DMS 273 (cell line): ENCODE results near the gene RAB11FIP4.

Experiments used
- DNase-seq: peaks from one replicate; lab custom pipeline; 2025; ENCODE audit not compliant: unreplicated experiment; lab: John Stamatoyannopoulos, UW

The RAB11FIP4 gene

GRCh38 chr17:31522284-31522931 is 130.9 kb downstream of the RAB11FIP4 start:
- no peak for DNase-seq

- no peak for DNase-seq
These were observed 131.6 kb downstream of the RAB11FIP4 start for GRCh38 chr17:31522987-31523495.

GRCh38 chr17:31523862-31524730 is 132.6 kb downstream of the RAB11FIP4 start:
- DNase-seq: no peak

GRCh38 chr17:31524926-31525800 is 133.7 kb downstream of the RAB11FIP4 start:
- peak; percentile 91 for DNase-seq

- peak; percentile 51 for DNase-seq
These were observed 134.5 kb downstream of the RAB11FIP4 start for GRCh38 chr17:31525801-31526549.

- no peak for DNase-seq
These were observed 136.1 kb downstream of the RAB11FIP4 start for GRCh38 chr17:31527606-31528005.

GRCh38 chr17:31528291-31528874 is 136.9 kb downstream of the RAB11FIP4 start:
- DNase-seq: no peak

GRCh38 chr17:31529841-31530251 is 138.4 kb downstream of the RAB11FIP4 start:
- DNase-seq: no peak

GRCh38 chr17:31530391-31530985 is 139.0 kb downstream of the RAB11FIP4 start:
- no peak for DNase-seq

GRCh38 chr17:31531336-31531980 is 140.0 kb downstream of the RAB11FIP4 start:
- DNase-seq: no peak

GRCh38 chr17:31532081-31532480 is 140.6 kb downstream of the RAB11FIP4 start:
- DNase-seq: peak; percentile 40

GRCh38 chr17:31532526-31532925 is 141.1 kb downstream of the RAB11FIP4 start:
- no peak for DNase-seq

GRCh38 chr17:31533546-31534155 is 142.2 kb downstream of the RAB11FIP4 start:
- DNase-seq: peak; percentile 80

GRCh38 chr17:31534223-31534888 is 142.9 kb downstream of the RAB11FIP4 start:
- DNase-seq: no peak

GRCh38 chr17:31535581-31535981 is 144.1 kb downstream of the RAB11FIP4 start:
- DNase-seq: peak; percentile 57

- DNase-seq: no peak
These were observed 145.0 kb downstream of the RAB11FIP4 start for GRCh38 chr17:31536451-31536850.

- peak; percentile 55 for DNase-seq
These were observed 146.1 kb downstream of the RAB11FIP4 start for GRCh38 chr17:31537565-31538011.
